GM12874 (cell line): ENCODE data around the gene CCL28.

Experiments
- TF ChIP-seq, protein P1 (sequence below): IDR thresholded peaks from 2 replicates; pipeline ENCODE4 v1.5.1; 2011; ENCODE audit warnings: low read depth, mild to moderate bottlenecking, control low read depth, low read length, moderate library complexity; ENCODE audit not compliant: insufficient read depth

CCL28 gene

DNA sequence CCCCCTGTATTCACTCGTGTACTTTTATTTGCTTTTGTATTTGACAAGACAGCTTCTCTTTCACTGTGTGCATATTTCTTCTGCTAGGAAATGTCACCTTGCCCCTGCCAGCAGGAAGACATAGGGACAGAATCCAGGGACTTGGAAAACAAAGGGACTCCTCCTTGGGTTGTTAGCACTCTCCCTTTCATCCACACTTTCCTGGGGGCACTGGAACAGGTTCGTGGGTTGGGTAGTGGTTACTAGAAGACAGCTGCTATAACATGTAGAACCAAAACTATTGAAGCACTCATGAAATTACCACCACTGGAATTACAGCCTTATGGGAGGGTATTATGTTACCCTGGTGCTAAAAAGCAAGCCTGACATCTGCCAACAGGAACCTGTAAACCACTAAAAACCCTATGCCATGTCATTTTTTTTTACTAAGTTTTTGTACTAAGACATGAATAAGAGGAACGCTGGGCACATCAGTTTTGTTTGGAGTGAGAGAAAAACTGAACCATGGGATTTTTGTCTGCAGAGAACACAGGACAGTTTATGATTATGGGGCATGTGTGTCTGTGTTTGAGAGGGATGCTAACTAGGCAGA is 4.7 kb upstream of the CCL28 start:
- TF ChIP-seq, protein P1, sequence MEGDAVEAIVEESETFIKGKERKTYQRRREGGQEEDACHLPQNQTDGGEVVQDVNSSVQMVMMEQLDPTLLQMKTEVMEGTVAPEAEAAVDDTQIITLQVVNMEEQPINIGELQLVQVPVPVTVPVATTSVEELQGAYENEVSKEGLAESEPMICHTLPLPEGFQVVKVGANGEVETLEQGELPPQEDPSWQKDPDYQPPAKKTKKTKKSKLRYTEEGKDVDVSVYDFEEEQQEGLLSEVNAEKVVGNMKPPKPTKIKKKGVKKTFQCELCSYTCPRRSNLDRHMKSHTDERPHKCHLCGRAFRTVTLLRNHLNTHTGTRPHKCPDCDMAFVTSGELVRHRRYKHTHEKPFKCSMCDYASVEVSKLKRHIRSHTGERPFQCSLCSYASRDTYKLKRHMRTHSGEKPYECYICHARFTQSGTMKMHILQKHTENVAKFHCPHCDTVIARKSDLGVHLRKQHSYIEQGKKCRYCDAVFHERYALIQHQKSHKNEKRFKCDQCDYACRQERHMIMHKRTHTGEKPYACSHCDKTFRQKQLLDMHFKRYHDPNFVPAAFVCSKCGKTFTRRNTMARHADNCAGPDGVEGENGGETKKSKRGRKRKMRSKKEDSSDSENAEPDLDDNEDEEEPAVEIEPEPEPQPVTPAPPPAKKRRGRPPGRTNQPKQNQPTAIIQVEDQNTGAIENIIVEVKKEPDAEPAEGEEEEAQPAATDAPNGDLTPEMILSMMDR = no peak

DNA sequence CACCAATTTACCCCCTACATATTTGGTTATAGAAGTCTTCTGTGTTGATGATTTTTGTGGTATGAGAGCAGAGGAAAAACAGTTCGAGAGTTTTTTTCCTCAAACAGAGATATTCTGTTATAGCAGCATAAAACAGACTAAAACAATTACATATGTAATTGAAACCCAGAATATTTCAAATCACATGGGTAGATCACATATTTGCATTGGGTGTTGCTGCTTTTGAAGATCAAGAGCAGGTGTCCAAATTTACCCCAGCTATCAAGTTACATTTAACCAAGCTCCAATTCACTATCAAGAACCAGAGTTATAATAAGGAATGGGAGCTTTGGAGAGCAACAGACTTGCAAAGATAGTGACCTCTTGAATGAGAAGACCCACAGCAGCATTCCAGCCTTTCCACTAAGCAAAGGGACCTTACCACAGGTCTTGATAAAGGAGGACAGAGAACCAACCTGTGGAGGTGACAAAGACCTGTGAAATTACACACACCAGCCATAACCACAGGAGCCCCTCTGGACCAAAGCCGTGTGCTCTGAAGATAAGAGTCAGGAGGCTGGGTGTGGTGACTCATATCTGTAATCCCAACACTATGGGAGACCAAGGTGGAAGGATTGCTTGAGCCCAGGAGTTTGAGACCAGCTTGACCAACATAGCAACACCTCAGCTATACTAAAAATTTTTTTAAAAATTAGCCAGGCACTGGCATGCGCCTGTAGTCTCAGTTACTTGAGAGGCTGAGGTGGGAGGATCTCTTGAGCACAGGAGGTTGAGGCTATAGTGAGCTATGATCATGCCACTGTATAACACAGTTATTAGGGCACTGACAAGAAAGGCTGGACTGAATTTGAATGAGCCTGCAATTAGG is 4.0 kb upstream of the CCL28 start:
- TF ChIP-seq, protein P1 = no peak

- TF ChIP-seq, protein P1 = no peak
These were observed 1.8 kb upstream of the CCL28 start for GRCh38 chr5:43413966-43414365.

GRCh38 chr5:43412644-43413043 is 453 bp upstream of the CCL28 start:
- TF ChIP-seq, protein P1 = no peak

DNA sequence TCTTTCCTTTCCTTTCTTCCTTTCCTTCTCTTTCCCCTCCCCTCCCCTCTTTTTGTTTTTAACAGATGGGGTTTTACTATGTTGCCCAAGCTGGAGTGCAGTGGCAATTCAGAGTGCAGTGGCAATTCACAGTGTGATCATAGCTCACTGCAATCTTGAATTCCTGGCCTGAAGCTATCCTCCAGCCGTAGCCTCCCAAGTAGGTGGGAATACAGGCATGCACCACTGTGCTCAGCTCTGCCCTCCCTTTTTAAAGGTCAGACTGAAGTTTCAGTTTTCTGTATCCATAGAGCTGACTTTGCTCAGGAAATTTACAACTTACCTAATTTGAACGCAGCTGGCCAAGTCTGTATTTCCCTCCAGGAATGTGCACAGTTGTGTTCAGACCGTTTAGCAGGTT is 696 bp downstream of the CCL28 start:
- TF ChIP-seq, protein P1 = no peak

DNA sequence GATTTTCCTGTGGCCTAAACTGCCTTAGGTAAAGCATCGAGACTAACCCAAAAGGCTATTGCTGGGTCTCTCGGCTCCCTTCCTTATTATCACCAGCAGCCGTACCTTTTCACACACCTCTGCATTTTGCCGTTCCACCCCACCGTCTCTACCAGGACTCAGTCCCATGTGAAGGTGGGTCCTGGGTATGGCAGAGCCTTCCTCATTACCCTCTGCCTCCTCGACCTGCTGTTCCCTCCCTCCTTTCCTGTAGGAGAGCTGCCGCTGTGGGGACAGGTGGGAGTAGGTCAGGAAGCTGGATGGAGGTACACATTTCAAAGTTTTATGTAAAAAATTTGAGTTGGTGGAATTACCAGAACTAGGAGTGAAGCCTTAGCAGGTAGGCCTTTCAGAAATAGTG is 1.8 kb downstream of the CCL28 start:
- TF ChIP-seq, protein P1 = no peak

GRCh38 chr5:43409809-43410271 is 2.4 kb downstream of the CCL28 start:
- TF ChIP-seq, protein P1 = no peak
